LNCaP clone FGC (cell line): ENCODE data around the gene INPP5A.

ENCODE experiments used
- DNase-seq: peaks from one replicate; pipeline ENCODE4 v3.0.0-alpha.2; 2011; ENCODE audit warnings: low read depth
- H3K4me3 ChIP-seq: 2 replicates; pipeline ENCODE4 v1.5.1; 2011; ENCODE audit warnings: mild to moderate bottlenecking, low read depth, low read length, control low read depth
- TF ChIP-seq, protein P1 (sequence below): IDR thresholded peaks from 2 replicates; pipeline ENCODE4 v1.5.1; 2012; ENCODE audit warnings: mild to moderate bottlenecking; ENCODE audit not compliant: control insufficient read depth, insufficient read depth; ENCODE audit errors: extremely low read depth

INPP5A gene

DNA sequence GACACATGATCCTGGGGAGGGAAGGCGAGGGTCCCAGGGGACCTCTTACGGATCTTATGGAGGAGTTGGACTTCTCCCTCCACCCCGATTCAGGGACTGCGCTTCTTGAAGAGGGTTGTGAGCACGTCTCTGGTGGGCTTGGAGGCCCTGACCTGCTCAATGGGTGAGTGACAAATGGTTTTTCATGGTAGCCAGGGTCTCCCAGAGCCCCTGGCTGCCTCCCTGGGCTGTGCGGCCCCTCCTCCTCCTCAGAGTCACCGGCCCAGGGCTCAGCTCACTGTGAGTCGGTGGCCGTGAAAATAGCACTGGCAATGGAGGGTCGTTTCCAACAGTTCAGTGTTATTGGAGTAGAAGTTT lies 26.6 kb downstream of the INPP5A start:
- DNase-seq, result no peak
- no peak overlapping the region for H3K4me3 ChIP-seq
- TF ChIP-seq, protein P1, sequence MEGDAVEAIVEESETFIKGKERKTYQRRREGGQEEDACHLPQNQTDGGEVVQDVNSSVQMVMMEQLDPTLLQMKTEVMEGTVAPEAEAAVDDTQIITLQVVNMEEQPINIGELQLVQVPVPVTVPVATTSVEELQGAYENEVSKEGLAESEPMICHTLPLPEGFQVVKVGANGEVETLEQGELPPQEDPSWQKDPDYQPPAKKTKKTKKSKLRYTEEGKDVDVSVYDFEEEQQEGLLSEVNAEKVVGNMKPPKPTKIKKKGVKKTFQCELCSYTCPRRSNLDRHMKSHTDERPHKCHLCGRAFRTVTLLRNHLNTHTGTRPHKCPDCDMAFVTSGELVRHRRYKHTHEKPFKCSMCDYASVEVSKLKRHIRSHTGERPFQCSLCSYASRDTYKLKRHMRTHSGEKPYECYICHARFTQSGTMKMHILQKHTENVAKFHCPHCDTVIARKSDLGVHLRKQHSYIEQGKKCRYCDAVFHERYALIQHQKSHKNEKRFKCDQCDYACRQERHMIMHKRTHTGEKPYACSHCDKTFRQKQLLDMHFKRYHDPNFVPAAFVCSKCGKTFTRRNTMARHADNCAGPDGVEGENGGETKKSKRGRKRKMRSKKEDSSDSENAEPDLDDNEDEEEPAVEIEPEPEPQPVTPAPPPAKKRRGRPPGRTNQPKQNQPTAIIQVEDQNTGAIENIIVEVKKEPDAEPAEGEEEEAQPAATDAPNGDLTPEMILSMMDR, result no peak

DNA sequence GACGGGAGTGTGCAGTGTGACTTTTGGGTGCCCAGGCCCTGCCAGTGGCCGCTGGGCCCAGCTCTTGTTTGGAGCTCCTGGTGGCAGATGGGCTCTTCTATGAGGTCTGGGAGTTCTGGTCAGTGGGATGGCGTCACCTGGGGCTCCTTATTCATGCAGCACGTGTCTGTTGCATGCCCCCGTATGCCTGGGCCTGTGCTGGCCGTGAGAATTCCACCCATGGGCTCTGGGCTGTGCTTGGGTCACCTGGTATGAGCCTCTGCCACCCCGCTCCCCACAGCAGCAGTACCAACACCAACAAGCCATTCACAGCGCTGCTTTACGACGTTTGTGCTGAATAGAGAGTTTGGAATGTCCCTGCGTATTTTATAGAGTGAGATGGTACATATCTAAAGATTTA lies 27.1 kb downstream of the INPP5A start:
- H3K4me3 ChIP-seq, result no peak overlapping the region
- TF ChIP-seq, protein P1, result no peak
- DNase-seq, result no peak

DNA sequence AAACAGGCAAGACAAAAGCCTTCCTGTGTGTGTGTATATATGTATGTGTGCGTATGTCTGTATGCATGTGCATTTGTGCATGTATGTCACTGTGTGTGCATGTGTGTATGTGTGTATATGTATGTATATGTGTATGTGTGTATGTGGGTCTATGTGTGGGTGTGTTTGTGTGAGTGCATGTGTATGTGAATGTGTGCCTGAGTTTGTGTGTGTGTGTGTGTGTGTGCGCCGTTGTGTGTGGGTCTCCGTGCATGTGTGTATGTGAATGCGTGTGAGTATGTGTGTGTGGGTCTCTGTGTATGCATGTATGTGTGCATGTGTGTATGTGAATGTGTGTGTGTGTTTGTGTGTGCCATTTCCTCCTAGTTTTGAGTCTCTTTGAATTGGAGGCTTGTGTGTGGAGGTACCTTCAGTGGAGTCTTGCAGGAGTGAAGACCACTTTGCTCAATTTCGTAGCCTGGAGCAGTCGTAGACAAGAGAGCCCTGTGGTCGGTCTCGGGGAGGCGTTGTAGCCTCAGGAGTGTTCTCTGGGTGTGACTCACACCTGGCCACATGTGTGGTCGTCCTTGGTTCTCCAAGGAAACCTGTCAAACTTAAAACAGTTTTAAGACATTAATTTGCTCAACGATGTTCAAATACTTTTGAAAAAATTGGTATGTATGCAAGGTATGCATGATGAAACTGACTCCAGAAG lies 28.1 kb downstream of the INPP5A start:
- TF ChIP-seq, protein P1, result no peak
- no peak overlapping the region for H3K4me3 ChIP-seq
- DNase-seq, result no peak

DNA sequence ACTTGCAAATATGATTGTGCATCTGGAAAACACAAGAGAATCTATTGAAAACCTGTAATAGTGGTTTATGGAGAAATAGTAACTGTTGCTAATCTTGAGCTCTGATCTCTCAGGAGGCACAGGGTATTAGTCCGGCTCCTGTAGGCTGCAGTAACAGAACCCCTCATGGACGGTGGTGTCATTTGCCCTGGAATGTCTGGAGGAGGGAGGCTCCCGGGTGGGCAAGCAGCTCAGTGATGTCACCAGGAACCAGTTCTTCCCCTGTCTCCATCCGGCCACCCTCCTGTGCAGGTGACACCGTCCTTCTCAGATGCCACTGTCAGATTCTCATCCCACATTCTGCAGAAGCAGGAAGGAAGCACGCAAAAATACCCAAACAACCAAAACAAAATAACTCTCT lies 29.3 kb downstream of the INPP5A start:
- H3K4me3 ChIP-seq, result no peak overlapping the region
- DNase-seq, result no peak
- TF ChIP-seq, protein P1, result no peak

DNA sequence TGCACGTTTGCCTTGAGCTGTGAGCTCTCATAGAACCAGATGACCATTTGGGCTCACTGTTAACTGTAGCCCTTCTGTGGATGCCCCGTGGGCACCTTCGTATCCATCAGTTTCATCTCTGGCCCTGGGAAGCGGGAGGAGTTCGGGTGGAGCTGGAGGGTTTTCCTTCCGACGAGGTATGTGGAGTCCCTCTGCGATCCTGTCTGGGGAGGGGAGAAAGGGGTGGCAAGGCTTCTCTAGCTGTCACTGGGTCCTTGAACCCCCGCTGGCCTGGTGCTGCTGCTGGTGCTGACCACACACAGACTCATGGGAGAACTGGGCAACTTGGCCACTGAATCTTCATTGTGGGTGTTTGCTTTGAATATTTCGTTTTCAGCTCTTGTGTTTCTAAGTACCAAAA lies 32.7 kb downstream of the INPP5A start:
- DNase-seq, result no peak
- H3K4me3 ChIP-seq, result no peak overlapping the region
- TF ChIP-seq, protein P1, result no peak

DNA sequence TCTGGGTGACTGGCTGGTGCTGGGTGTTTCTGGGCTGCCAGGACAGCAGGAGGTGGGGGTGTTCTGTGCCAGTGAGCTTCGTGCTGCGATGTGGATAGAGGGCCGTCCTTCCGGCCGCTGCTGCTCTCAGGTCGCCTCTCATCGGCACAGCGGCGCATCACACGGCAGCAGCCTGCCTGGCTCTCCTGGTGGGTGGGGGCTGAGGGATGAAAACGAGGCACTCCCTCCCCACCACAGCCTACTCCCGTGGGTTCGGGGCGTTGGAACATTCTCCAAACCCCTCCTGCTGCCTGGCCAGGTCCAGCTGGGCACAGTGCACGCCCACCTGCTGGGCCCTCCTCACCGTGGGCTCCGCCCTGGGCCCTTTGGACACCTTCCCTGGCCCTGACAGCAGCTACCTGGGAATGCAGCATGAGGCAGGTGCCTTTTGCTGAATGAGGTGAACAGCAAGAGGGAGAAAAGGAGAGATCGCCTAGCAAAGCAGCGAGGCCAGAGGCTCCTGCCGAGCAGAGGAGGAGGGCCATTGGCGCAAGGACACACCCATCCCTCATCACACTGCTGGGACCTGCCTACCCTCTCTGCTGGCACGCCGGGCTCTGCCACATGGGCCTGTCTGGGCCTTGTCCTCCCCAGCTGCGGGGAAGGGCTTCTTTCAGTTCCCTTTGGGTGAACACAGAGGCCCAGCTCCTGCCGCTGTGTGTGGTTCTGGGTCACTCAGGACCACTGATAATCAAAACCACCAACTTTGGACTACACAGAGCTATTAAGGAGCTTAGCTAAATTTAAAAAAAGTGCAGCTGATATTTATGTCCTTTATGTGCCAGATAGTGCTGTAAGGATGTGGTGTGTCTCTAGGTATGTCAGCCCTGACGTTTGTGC lies 33.4 kb downstream of the INPP5A start:
- H3K4me3 ChIP-seq, result no peak overlapping the region

More for the DNA sequence above, 33.4 kb downstream of the INPP5A start:
- DNase-seq, result no peak
- TF ChIP-seq, protein P1, result no peak
